ENCODE data around the gene TBRG4. TPM values are rescaled to one million over a fixed set of nuclear protein-coding genes. Genes with fewer than 3 reads are reported as not detected.
"Not testable (repeated sequence)": the region's sequence is repeated elsewhere in the genome, so short reads cannot be mapped to it uniquely, and the experiment has no call there.

The TBRG4 gene
- polyA plus RNA-seq (ENCODE audit: low read depth in 6 of 6) = 10 to 100 TPM; 26.5 to 49.9 (median 40.6) TPM

- Mint-ChIP-seq H3K4me3 (peak within 1 kb of the TSS; percentile 90 to 99 (median 98)), H3K4me1 (peaks cover 20 to 51% (median 31%) of the 10 kb centered on the region in 3 donors)
Measured at GRCh38 chr7:45111298-45112223, at the start of gene TBRG4. Gene TBRG4, minus strand, starts transcription at chr7:45111697. Its CDS starts 2,460 bp downstream, at chr7:45109237.

GRCh38 chr7:45161138-45161537, 49.6 kb upstream of the TBRG4 start:
- no peak for ATAC-seq (ENCODE audit: low read depth in 2 of 2)
- Mint-ChIP-seq H3K4me3 (no peak overlapping the region), H3K27me3 (peaks cover 5 to 67% (median 64%) of the 10 kb centered on the region in 3 donors), H3K27ac (no peak overlapping the region), H3K4me1 (peaks cover 8 to 28% (median 12%) of the 10 kb centered on the region in 3 donors), H3K9me3 (peaks cover 4 to 16% (median 11%) of the 10 kb centered on the region in 7 donors), H3K36me3 (peaks cover 6 to 8% of the 10 kb centered on the region in 2 donors)
- DNase-seq = no peak

More at GRCh38 chr7:45111298-45112223, at the start of gene TBRG4:
- ATAC-seq (ENCODE audit: low read depth in 2 of 2) = peak; percentile 94
- Mint-ChIP-seq H3K9me3 (no peaks in the 10 kb centered on the region), H3K27ac (peak within 1 kb of the TSS; percentile 99 to 100 (median 100)), H3K36me3 (peaks cover 0 to 8% of the 10 kb centered on the region in 2 donors), H3K27me3 (peaks cover 0 to 9% (median under 1%) of the 10 kb centered on the region in 3 donors)
- peak; percentile 94 for DNase-seq

GRCh38 chr7:45160417-45160881, 49.0 kb upstream of the TBRG4 start:
- peaks cover 6 to 8% of the 10 kb centered on the region in 2 donors for H3K36me3 Mint-ChIP-seq
- H3K4me3 Mint-ChIP-seq = no peak overlapping the region
- peaks cover 8 to 28% (median 12%) of the 10 kb centered on the region in 3 donors for H3K4me1 Mint-ChIP-seq
- H3K27ac Mint-ChIP-seq = peak overlapping the region in 1 of 6 donors; percentile 47
- DNase-seq = no peak
- ATAC-seq (ENCODE audit: low read depth in 2 of 2) = peak; percentile 37 to 58
- peaks cover 5 to 71% (median 70%) of the 10 kb centered on the region in 3 donors for H3K27me3 Mint-ChIP-seq
- H3K9me3 Mint-ChIP-seq = peaks cover 4 to 16% (median 11%) of the 10 kb centered on the region in 7 donors

GRCh38 chr7:45159296-45159695, 47.8 kb upstream of the TBRG4 start:
- Mint-ChIP-seq H3K9me3 (peaks cover 0 to 10% (median 4%) of the 10 kb centered on the region in 7 donors), H3K27me3 (peaks cover 11 to 75% (median 66%) of the 10 kb centered on the region in 3 donors), H3K4me3 (peak overlapping the region in 2 of 8 donors; percentile 22 to 35), H3K27ac (peak overlapping the region in 1 of 6 donors; percentile 30), H3K4me1 (peaks cover 13 to 32% (median 17%) of the 10 kb centered on the region in 3 donors), H3K36me3 (no peaks in the 10 kb centered on the region)
- no peak for ATAC-seq (ENCODE audit: low read depth in 2 of 2)
- DNase-seq = no peak

GRCh38 chr7:45158471-45158870, 47.0 kb upstream of the TBRG4 start:
- no peak for ATAC-seq (ENCODE audit: low read depth in 2 of 2)
- Mint-ChIP-seq H3K4me3 (peak overlapping the region in 5 of 8 donors; percentile 10 to 68 (median 47)), H3K27ac (peak overlapping the region in 1 of 6 donors; percentile 69), H3K9me3 (peaks cover 0 to 3% (median 2%) of the 10 kb centered on the region in 7 donors), H3K4me1 (peaks cover 14 to 33% (median 19%) of the 10 kb centered on the region in 3 donors), H3K27me3 (peaks cover 13 to 68% (median 64%) of the 10 kb centered on the region in 3 donors), H3K36me3 (no peaks in the 10 kb centered on the region)
- no peak for DNase-seq

GRCh38 chr7:45157653-45158401, 46.3 kb upstream of the TBRG4 start, which contains the start of gene RAMP3:
Gene RAMP3, plus strand, starts transcription at chr7:45157791. Its CDS starts 38 bp downstream, at chr7:45157829.
- DNase-seq = no peak
- Mint-ChIP-seq H3K4me3 (peak within 1 kb of the TSS in 7 of 8 donors; percentile 2 to 71 (median 51)), H3K27me3 (peaks cover 15 to 64% (median 59%) of the 10 kb centered on the region in 3 donors), H3K9me3 (no peaks in the 10 kb centered on the region), H3K36me3 (no peaks in the 10 kb centered on the region), H3K27ac (peak within 1 kb of the TSS in 2 of 6 donors; percentile 51 to 69), H3K4me1 (peaks cover 14 to 33% (median 22%) of the 10 kb centered on the region in 3 donors)
- peak; percentile 43 to 47 for ATAC-seq (ENCODE audit: low read depth in 2 of 2)

GRCh38 chr7:45157286-45157652, 45.8 kb upstream of the TBRG4 start:
- no peak overlapping the region for H3K27ac Mint-ChIP-seq
- DNase-seq = no peak
- peaks cover 14 to 33% (median 22%) of the 10 kb centered on the region in 3 donors for H3K4me1 Mint-ChIP-seq
- peak overlapping the region in 7 of 8 donors; percentile 2 to 66 (median 25) for H3K4me3 Mint-ChIP-seq
- no peaks in the 10 kb centered on the region for H3K9me3 Mint-ChIP-seq
- no peak for ATAC-seq (ENCODE audit: low read depth in 2 of 2)
- H3K27me3 Mint-ChIP-seq = peaks cover 21 to 64% (median 59%) of the 10 kb centered on the region in 3 donors
- no peaks in the 10 kb centered on the region for H3K36me3 Mint-ChIP-seq

GRCh38 chr7:45156516-45157272, 45.2 kb upstream of the TBRG4 start:
- H3K36me3 Mint-ChIP-seq = no peaks in the 10 kb centered on the region
- DNase-seq (no peak), ATAC-seq (ENCODE audit: low read depth in 2 of 2) (no peak)
- H3K4me3 Mint-ChIP-seq = peak overlapping the region in 6 of 8 donors; percentile 2 to 66 (median 24)
- peaks cover 21 to 59% (median 53%) of the 10 kb centered on the region in 3 donors for H3K27me3 Mint-ChIP-seq
- H3K4me1 Mint-ChIP-seq = peaks cover 14 to 33% (median 22%) of the 10 kb centered on the region in 3 donors
- peak overlapping the region in 2 of 6 donors; percentile 1 to 51 for H3K27ac Mint-ChIP-seq
- H3K9me3 Mint-ChIP-seq = no peaks in the 10 kb centered on the region

GRCh38 chr7:45155941-45156340, 44.4 kb upstream of the TBRG4 start:
- no peak for ATAC-seq (ENCODE audit: low read depth in 2 of 2)

GRCh38 chr7:45155357-45155900, 43.9 kb upstream of the TBRG4 start:
- ATAC-seq (ENCODE audit: low read depth in 2 of 2) (no peak), DNase-seq (no peak)
- Mint-ChIP-seq H3K4me3 (peak overlapping the region in 1 of 8 donors; percentile 37), H3K36me3 (no peaks in the 10 kb centered on the region), H3K27me3 (peaks cover 24 to 55% (median 50%) of the 10 kb centered on the region in 3 donors), H3K27ac (peak overlapping the region in 1 of 6 donors; percentile 11), H3K9me3 (no peaks in the 10 kb centered on the region), H3K4me1 (peaks cover 14 to 23% (median 22%) of the 10 kb centered on the region in 3 donors)

More at GRCh38 chr7:45155941-45156340, 44.4 kb upstream of the TBRG4 start:
- no peak for DNase-seq
- H3K4me3 Mint-ChIP-seq = peak overlapping the region in 1 of 8 donors; percentile 57
- H3K27ac Mint-ChIP-seq = peak overlapping the region in 1 of 6 donors; percentile 11
- H3K36me3 Mint-ChIP-seq = no peaks in the 10 kb centered on the region
- no peaks in the 10 kb centered on the region for H3K9me3 Mint-ChIP-seq
- peaks cover 21 to 55% (median 50%) of the 10 kb centered on the region in 3 donors for H3K27me3 Mint-ChIP-seq
- peaks cover 14 to 28% (median 22%) of the 10 kb centered on the region in 3 donors for H3K4me1 Mint-ChIP-seq

GRCh38 chr7:45153861-45154260, 42.4 kb upstream of the TBRG4 start:
- ATAC-seq (ENCODE audit: low read depth in 2 of 2); DNase-seq; H3K4me3 Mint-ChIP-seq; H3K36me3 Mint-ChIP-seq; H3K9me3 Mint-ChIP-seq: not testable (repeated sequence)
- Mint-ChIP-seq H3K27ac (peak overlapping the region in 1 of 6 donors; percentile 76), H3K4me1 (peaks cover 14 to 18% (median 17%) of the 10 kb centered on the region in 3 donors), H3K27me3 (peaks cover 31 to 52% (median 51%) of the 10 kb centered on the region in 3 donors)

- DNase-seq (no peak), ATAC-seq (ENCODE audit: low read depth in 2 of 2) (no peak)
- no peak overlapping the region for H3K4me3 Mint-ChIP-seq
- no peak overlapping the region for H3K27ac Mint-ChIP-seq
- peaks cover 13 to 17% (median 14%) of the 10 kb centered on the region in 3 donors for H3K4me1 Mint-ChIP-seq
- H3K9me3 Mint-ChIP-seq = no peaks in the 10 kb centered on the region
- peaks cover 31 to 52% (median 51%) of the 10 kb centered on the region in 3 donors for H3K27me3 Mint-ChIP-seq
- no peaks in the 10 kb centered on the region for H3K36me3 Mint-ChIP-seq
Measured at GRCh38 chr7:45153233-45153632, 41.7 kb upstream of the TBRG4 start.
